Fibroblast of villous mesenchyme (primary cell): ENCODE data around the gene HOXA10. TPM values are rescaled to one million over a fixed set of nuclear protein-coding genes. Genes with fewer than 3 reads are reported as not detected.

ENCODE experiments used
- DNase-seq: peaks from one replicate; pipeline ENCODE4 v3.0.0-alpha.2; 2010; ENCODE audit warnings: low read depth
- H3K4me3 ChIP-seq: 2 replicates; pipeline ENCODE4 v1.5.1; 2011; ENCODE audit warnings: low read depth, mild to moderate bottlenecking, low read length
- CTCF ChIP-seq: IDR thresholded peaks from 2 replicates; pipeline ENCODE4 v1.5.1; 2012; ENCODE audit warnings: low read depth, mild to moderate bottlenecking, low read length; ENCODE audit not compliant: insufficient read depth
- total RNA-seq: library from RNA; depleted of rRNA; stranded (reverse); fragments of >200 nt; gene quantifications from 2 replicates; pipeline ENCODE4 v1.2.3, GENCODE V29; 2012

The HOXA10 gene
- total RNA-seq, result 39.0 and 47.1 TPM in 2 replicates

DNA sequence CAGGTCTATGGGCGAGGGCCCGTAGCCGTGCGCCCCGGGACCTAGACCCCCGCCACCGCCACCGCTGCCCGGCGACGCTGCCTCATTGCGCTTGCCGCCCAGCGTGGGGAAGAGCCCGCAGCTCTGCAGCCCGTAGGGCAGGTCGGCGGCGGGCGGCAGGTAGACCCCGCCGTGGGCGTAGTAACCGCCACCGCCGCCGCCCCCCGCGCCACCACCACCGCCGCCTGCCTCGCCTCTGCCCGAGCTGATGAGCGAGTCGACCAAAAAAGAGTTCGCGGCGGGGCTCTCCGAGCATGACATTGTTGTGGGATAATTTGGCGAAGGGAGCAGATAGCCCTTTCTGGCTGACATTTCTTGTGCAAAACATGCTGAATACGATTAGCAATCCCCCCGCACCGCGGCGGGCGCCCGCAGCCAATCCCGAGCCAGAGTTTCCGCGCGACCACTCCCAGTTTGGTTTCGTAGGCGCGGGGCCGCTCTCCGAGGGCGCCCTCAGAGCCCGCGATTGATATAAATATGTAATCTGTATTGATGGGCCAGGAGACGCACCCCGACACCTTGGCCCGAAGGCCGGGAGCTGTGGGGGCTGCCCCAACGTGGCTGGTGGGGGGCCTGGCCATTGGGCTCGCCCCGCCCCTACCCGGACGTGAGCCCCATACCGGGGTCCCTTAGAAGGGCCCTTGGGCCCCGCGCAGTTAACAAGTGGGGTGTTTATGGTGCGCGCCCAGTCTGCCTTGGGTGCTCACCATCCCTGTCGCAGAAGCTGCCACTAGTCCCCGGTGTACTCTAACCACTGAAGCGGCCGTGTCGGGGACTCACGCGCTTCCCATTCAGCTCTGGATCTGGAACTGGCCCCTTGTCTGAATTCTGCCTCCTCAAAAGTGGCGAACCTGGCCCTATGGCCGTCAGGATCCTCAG, at the start of gene HOXA10:
Gene HOXA10 (minus strand): TSS at position 365 of the 918 bp plus-strand sequence. CDS start 14 bp downstream, at position 351.
- DNase-seq, result peak; percentile 84
- no peak for TF ChIP-seq CTCF
- H3K4me3 ChIP-seq, result peak within 1 kb of the TSS; percentile 67

GRCh38 chr7:27221201-27221797, 47.2 kb upstream of the HOXA10 start:
- no peak for TF ChIP-seq CTCF
- DNase-seq, result no peak
- no peak overlapping the region for H3K4me3 ChIP-seq

- TF ChIP-seq CTCF, result no peak
- DNase-seq, result no peak
- H3K4me3 ChIP-seq, result no peak overlapping the region
Observed at GRCh38 chr7:27220440-27220955, 46.4 kb upstream of the HOXA10 start.

GRCh38 chr7:27219821-27220220, 45.7 kb upstream of the HOXA10 start:
- TF ChIP-seq CTCF, result no peak
- no peak overlapping the region for H3K4me3 ChIP-seq
- no peak for DNase-seq

GRCh38 chr7:27217951-27218350, 43.8 kb upstream of the HOXA10 start:
- TF ChIP-seq CTCF, result no peak
- H3K4me3 ChIP-seq, result no peak overlapping the region
- DNase-seq, result no peak

DNA sequence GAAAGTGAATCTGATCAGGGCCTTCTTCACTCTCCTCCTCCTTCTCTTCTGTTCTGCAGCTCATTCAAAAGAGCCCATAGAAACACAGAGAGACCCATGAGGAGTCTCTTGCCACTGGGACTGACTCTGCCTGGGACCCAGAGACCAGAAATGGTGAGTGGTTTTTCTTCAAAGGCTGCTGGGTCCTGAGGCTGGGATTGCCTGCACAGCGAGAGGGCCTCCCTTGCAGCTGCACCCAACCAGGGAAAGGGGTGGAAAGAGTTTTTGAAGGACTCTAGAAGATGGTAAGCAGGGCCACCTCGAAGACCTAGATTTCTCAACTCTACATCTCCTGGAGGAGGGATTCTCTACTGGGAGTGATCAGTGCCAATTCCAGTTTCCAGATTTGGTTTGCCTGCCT, 41.2 kb upstream of the HOXA10 start:
- TF ChIP-seq CTCF, result no peak
- no peak overlapping the region for H3K4me3 ChIP-seq
- DNase-seq, result no peak
